HL-60/S4 treated with phorbol 12-myristate 13-acetate at 8.2 ng/mL for 4 days and 3 days (cell line): Measurements from ENCODE around the gene TCTN3.
"Not testable (repeated sequence)": the region's sequence is repeated elsewhere in the genome, so short reads cannot be mapped to it uniquely, and the experiment has no call there.

Experiments
- in situ Hi-C: fragments of 300-500 bp; cut with MboI; formaldehyde crosslinking; loops from 2 replicates; pipeline ENCODE4 v1.15.0; 2022; ENCODE audit warnings: low sequenced_read_pairs

Gene TCTN3

DNA sequence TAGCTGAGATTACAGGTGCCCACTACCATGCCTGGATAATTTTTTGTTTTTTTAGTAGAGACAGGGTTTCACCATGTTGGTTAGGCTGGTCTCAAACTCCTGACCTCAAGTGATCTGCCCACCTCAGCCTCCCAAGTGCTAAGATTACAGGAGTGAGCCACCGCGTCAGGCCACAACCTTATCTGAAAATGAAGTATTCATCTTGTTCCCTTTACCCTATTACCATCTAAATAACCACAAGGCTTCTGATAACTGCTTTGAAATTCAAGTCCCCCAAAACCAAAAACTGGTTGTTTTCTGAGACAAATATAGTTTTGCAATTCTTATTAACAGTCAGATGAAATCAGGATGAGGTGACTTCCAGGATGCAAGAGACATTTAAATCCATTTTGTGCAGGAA lies 2.4 kb downstream of the TCTN3 start:
- in situ Hi-C loops, result loop anchor here (10.0 kb wide), 1 partner anchor 154 kb away; no protein-coding TSS in a partner anchor

DNA sequence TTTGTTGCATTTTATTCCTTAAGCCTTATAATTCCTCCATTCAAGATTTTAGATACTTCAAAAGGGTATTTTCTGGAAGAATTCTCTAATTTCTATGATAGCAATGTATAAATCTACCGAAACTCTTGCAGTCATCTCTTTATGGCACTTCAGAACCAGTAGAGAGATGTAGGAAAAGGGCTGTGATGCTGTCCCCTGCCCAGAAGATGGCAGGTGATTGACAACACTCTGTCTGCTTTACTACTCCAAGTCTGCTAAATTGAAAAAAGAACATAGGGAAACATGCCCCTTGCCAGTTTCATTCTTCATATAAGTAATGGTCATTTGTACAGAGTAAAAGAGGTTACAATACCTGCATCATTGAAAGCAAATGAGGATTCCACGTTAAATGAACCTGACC lies 5.1 kb downstream of the TCTN3 start:
- in situ Hi-C loops, result no loop called here

DNA sequence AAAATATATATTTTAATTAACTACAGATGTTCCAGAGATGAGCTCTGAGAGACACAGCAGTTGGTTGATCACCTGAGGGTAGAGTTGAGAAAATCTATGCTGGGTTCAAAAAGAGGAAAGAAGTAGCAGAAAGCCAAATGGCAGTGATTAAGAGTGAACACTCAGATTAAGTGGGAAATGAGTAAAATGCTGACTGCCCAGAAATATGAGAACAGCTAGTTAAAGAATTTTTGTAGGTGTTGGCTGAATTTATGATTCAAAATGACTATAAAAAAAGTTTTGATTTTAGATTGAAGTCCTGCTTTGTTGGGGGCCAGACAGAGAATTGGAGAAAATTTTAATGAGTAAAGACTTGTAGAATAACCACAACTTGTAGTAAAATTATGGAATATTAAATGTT lies 9.8 kb downstream of the TCTN3 start:
- in situ Hi-C loops, result no loop called here

DNA sequence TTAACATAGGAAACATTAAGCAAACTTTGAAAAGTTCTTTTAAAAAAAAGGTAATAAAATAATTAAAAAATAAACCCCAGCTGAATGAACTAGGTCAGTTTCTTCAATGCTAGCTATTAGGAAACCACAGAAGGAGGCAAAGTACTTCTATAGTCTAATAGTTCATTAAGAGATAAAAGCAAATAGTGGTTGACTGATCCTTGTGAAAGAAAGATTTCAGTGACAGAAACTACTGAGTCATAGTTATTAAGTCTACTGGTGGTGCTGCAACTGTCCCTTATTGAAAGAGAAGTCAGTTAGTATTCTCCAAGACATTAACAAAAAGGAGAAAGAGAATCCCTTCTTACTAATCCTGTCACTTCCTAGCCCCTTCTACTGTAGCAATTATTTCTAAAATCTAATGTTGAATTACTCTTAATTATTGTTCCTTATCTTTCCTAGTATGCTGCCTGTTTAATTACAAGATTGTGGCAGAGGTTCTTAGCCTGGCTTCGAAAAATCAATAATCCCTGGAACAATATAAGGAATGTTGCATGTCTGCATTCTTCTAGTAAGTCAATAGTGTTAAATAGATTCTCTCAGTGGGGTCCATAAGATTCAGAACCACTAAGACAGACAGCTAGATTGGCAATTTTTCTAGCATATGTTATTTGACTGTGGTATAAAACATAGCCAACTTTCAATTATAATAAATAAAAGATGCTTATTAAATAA lies 18.2 kb downstream of the TCTN3 start:
- in situ Hi-C loops, result no loop called here

DNA sequence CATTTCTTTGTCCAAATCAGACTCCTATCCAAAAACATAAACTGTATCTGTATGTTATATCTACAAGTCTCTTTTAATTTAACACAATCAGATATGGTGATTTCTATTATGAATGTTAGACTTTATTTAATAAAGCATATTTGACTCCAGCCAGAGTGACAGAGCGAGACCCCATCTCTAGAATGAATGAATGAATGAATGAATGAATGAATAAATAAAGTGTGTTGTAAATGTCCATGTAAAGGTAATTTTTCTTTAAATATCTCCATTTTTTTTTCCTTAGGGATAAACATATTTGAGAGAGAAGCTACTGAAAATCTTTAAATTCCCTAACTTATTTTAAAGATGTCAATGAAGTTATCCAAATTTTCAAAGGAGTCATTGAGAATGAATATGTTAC lies 19.1 kb downstream of the TCTN3 start:
- in situ Hi-C loops, result no loop called here

DNA sequence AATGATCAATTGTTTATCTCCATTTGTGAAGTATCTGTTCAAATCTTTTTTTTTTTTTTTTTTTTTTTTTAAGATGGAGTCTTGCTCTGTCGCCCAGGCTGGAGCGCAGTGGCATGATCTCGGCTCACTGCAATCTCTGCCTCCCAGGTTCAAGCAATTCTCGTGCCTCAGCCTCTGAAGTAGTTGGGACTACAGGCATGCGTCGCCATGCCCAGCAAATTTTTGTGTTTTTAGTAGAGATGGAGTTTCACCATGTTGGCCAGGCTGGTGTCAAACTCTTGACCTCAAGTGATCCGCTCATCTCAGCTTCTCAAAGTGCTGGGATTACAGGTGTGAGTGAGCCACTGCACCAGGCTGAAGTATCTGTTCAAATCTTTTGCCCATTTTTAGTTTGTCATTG lies 21.1 kb downstream of the TCTN3 start:
- in situ Hi-C loops, result not testable (repeated sequence)

DNA sequence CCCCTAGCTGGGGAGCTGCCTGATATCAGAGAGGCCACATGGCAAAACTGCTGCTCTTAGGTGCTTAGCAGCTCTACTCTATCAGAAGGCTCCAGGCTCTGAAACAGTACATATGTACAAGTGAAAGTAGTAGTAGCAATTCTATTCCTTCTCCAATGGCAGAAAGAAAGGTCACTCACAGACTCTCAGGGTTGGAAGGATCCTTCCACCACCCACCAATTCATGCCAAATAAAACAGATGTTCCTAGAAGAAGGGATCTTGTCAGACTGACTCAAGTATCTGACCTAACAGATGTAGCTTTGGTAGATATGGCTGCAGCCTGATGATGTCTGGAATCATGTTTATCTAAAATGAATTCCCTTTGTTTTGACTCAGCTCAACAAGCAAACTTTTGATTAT lies 29.2 kb downstream of the TCTN3 start:
- in situ Hi-C loops, result no loop called here

DNA sequence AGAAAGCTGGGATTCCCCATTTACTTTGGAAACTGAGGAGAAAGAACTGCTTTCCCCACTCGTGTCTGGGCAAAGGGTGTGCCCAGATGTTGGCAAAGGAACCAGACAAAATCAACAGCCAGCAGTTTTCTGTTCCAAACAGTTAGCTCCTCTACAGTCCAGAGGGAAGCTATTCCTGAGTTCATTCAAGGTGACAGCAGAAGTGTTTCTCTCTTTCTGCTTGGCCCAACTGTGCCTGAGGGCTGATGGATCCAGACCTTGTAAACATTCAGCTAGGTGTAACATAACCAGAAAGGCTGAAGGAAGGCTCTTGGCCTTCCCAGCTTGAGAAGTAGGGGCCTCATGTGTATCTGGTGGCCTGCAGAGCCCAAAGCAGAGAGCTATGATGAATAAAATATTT lies 30.2 kb downstream of the TCTN3 start:
- in situ Hi-C loops, result no loop called here

DNA sequence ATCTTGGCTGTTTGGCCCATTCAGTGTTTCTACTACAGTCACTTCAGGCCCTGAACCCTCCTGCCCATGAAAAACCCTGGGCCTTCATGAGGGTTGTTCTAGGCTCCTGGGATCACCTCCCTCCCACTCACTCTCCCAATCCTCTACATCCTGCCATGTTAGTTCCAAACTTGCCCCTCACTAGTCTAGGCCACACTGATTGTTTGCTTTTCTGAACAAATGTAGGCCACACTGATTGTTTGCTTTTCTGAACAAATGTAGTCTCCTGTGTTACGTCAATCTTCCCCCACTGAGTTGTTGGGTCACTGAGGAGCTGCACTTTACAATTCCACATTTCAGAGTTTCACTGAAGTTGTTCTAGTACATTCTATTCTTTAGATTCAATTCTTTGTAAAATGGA lies 31.9 kb downstream of the TCTN3 start:
- in situ Hi-C loops, result no loop called here

DNA sequence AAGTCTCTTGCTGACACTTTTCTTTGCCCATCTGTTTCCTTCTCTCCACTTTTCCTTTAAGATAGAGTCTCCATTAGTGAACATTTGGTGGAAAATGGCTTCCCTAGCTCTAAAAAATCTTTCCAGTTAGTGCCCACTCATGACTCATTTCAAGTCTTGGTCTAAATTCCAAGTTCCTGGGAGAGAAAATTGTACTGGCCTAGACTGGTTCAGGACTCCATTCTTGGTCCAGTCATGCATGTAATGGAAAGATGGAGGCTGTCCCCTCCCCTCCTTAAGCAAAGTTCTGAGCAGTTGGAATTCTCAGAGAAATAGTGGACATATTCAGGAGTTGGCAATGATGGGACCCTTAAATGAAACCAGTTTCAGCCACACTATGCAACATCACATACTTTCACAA lies 33.4 kb downstream of the TCTN3 start:
- in situ Hi-C loops, result no loop called here

DNA sequence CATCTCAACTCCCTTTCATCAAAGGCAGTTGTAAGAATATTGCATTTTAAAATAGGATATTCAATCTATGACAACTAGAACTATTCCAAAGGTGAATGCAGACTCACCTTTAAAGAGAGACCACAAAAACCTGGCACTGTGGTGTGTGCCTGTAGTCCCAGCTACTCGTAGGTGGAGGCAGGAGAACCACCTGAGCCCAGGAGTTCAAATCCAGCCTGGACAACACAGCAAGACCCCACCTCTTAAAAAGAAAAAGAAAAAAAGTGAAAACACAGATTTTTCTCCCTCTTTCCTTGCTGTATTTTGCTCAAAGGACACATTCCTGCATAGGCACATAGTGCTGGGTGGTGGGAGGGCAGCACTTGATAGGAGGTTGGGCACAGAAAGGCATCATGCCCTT lies 36.5 kb downstream of the TCTN3 start:
- in situ Hi-C loops, result no loop called here

DNA sequence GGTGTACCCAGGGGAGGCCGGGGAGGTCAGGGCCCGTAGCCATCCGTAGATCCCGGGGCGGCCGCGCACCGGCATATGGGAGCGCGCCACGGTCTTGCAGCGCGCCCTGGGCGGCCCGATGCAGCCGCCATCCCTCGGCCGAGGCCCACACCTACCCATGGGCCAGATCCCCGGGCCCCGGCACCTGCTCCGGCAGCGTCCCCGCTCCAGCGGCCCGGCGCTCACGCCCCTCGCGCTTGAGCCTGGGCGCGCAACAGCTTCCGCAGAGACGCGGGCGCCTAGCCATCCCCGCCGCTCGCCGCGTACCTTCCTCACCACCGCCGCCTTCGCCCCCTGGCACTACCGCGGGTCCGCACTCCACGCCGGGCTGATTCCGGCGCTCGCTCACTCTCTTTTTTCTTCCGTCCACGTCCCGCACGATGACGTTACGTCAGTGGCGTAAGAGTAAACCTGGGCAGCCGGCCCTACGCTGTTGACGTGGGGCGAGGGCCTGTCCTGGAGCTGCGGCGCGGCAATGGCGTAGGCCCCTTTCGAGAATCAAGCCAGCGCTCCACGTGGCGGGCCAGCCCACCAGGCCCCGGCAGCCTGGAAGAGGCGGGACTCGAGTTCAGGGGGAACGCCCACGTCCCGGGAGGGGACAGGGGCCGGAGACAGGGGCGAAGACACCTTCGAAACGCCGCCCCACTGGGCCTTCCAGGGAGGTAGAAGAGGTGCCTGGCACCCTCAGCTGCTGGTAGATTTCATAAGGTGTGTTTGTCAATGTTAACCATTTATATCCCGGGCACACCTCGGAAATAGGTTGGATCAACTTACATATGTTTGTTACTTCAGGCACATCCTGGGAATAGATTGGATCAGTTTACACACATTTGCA lies 37.2 kb downstream of the TCTN3 start, which contains the start of gene ALDH18A1:
Gene ALDH18A1 (minus strand): TSS at position 421 of the 874 bp plus-strand sequence. CDS start 3,334 bp downstream, outside the sequence.
- in situ Hi-C loops, result no loop called here

DNA sequence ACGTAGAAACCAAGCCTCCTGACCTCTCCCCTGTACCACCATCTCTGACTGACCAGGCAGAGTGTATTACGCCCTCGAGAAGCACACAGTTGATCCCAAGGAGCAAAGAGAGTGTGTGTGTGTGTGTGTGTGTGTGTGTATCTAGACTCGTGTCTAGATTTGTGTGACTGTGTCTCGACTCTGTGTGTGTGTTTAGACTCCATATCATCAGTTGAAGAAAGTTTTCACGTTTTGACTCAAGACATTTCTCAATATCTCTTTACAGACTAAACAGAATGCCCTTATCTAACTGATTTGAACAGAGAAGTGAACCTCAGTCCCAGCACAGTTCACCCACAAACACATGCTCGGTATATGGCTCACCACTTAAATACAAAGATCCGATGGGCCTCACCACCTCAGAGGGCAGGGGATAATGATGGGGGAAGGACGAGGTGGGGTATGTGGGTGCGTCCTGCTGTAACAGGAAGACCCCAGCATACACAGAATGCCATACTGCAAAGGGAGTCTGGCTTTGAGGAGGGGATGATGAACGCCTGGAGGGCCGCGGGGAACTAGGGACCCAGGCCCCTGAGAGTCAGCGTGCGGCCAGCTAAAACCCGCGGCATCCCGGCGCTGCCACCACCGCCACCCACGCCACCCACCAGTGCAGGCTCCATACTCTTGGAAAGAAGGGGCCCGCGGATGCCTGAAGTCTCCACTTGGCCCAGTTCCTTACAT lies 38.0 kb downstream of the TCTN3 start:
- in situ Hi-C loops, result no loop called here

DNA sequence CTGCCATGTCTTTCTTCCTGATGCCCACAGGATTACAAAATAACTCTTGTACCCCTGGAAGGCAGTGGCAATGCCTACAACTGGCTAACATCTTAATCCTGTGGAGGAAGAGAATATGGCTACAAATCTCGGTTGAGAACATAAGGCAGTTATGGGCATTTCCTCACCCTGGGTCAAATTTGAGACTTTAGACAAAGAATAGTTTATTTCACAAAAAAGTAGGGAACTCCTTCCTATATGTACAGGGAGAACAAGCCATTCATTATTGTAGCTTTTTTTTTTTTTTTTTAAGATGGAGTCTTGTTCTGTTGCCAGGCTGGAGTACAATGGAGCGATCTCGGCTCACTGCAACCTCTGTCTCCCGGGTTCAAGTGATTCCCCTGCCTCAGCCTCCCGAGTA lies 39.8 kb downstream of the TCTN3 start:
- in situ Hi-C loops, result no loop called here

DNA sequence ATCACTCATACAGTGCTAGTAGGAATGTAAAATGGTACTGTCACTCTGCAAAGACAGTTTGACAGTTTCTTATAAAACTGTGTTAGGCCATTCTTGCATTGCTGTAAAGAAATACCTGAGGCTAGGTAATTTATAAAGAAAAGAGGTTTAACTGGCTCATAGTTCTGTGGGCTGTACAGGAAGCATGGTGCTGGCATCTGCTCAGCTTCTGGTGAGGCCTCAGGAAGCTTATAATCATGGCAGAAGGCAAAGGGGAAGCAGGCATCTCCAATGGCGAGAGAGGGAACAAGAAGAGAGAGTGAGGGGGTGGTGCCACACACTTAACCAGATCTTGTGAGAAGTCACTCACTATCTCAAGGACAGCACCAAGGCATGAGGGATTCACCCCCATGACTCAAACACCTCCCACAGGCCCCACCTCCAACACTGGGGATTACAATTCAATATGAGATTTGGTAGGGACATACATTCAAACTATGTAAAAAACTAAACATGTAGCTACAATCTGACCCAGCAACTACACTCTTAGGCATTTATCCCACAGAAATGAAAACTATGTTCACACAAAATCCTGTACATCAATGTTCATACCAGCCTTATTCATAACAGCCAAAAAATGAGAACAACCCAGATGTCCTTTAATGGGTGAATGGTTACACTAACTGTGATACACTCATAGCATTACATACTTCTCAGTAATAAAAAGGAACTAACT lies 42.2 kb downstream of the TCTN3 start:
- in situ Hi-C loops, result no loop called here

DNA sequence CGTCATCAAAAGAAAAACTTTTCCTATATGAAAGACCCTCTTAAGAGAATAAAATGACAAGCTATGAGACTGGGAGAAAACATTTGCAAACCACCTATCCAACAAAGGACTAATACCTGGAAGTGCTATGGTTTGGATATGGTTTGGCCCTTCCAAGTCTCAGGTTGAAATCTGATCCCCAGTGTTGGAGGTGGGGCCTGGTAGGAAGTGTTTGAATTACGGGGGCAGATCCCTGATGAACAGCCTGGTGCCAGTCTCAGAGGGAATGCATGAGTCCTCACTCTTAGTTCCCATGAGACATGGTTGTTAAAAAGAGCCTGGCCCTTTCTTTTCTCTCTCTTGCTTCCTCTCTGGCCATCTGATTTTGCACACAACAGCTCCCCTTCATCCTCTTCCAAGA lies 43.5 kb downstream of the TCTN3 start:
- in situ Hi-C loops, result no loop called here

DNA sequence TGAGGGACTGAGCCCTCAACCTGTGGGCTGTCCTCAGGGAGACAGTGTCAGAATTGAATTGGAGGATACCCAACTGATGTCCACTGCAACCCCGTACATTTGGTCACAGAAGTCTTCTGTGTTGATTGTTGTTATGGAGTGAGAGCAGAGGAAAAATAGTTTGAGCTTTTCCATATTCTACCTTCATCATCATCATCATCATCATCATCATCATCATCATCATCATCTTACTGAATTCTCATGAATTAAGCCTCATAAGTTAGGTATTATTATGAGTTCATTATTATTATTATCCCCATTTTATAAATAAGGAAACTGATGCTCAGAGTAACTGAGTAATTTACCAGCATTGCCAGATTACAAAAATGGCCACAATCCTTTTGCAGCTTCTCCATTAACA lies 45.6 kb downstream of the TCTN3 start:
- in situ Hi-C loops, result no loop called here

DNA sequence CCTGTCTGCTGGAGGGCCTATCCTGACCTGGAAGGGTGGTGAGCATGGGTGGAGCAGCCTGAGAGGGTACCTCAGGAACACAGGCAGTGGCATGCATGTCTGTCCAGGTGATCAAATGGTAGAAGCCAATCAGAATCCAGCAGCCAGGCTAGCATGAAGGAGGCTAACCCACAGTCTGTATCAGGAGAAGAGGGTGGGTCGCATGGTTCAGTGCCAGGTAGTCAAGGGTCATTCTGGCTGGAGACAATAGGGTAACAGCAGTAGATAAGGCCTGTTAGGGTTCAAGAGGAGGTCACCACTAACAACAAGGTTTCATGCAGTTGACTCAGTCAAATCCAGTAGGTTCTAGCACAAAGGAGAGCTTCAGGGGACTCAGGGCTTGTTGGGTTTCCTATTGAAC lies 47.6 kb downstream of the TCTN3 start:
- in situ Hi-C loops, result no loop called here

DNA sequence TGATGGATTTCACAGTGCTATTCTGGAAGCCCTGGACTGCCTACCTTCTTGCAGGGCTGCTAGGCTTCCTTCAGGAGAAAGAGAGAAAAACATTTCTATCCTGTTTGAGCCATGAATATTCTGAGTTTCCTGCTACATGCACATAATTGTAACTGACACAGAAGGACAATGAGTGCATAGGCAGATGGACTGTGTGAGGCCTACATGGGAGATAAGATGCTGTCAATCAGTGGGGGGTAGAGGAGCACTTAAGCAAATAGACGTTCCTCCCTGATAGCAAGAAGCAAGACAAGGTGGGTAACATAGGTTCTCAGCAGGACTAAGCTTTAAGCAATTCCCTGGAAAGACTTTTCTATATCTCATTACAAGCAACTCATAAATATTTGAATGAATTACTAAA lies 48.8 kb downstream of the TCTN3 start:
- in situ Hi-C loops, result no loop called here

DNA sequence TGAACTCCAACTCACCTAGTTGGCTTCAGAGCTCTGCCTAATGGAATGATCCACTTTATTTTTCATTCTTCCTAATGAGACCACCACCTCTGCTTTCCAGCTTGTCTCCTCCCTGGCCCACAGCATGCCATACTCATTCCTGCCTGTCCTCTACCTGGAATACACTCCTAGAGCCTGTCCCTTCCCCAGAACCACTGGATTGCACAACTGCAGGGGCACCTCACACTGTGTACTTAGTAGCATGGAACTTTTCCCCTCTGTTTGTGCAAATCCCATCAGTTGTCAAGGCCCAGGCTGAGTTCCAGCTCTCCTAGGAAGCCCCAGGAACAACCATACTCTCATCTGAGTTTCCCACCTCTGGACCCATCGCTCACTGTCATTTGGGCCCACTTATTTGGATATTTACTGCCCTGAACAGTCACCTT lies 52.8 kb downstream of the TCTN3 start:
- in situ Hi-C loops, result no loop called here

DNA sequence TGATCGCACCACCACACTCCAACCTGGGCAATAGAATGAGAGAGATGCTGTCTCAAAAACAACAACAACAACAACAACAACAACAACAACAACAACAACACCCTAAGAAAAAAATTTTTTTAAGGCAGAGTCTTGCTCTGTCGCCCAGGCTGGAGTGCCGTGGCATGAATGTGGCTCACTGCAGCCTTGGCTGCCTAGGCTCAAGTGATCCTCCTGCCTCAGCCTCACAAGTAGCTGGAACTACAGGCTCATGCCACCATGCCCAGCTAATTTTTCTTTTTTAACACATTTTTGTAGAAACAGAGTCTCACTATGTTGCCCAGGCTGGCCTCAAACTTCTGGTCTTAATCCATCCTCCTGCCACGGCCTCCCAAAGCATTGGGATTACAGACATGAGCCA lies 55.8 kb downstream of the TCTN3 start:
- in situ Hi-C loops, result no loop called here
